ENCODE results near the gene PSME3IP1.

Gene PSME3IP1

DNA sequence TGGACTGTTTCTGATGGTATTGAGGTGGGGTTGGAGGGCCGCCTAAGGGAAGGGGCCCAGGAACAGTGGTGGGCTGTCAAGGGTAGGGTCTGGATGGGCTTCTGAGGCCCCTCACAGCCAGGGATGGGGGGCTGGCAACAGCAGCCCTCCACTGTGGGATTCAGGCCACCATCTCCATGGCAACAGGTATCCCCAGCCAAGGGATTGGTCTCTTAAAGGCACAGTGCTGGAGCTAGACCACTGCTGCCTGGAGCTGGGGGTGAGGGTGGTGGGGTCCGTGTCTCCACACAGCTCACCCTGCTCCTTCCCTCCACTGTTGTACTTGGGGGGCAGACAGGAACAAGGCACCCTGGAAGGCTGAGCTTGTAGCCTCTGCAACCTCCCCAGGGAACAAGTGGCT lies 41.8 kb downstream of the PSME3IP1 start:
- no peak for DNase-seq (ENCODE audit: low read depth in 2 of 2)

DNA sequence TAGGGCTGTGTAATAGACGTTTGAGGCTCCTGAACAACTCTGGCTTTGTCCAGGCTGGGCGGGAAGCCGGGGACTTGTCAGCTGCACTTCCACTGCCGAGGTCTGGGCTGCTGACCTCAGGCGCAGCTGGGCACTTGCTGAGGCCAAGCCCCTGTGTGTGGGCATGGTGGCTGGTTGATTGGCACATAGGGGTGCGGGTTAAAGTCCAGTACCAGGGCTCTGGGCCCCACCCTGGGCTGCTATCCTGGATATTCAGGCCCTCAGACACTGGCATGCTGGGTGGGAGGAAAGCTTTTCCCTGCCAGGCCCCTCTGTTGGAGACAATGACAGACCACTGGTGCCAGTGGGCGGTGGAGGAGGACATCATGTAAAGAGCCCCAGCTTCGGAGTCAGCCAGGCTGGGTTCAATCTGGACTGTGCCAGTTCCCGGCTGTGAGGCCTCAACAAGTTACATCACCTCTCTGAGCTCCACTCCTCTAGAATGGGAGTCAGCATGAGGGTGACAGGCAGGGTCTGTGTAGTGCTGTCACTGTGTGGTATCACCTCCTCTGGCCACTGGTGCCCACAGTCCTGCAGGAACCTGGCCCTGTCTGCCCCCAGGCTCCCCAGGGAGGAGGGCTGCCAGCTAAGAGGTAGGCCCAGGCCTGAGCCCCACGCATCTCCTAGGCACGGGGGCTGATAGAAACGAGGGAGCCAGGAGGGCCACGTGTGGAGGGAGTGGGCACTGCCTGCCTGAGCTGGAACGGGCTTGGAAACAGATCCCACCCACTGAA lies 42.5 kb downstream of the PSME3IP1 start:
- DNase-seq (ENCODE audit: low read depth in 2 of 2): no peak

DNA sequence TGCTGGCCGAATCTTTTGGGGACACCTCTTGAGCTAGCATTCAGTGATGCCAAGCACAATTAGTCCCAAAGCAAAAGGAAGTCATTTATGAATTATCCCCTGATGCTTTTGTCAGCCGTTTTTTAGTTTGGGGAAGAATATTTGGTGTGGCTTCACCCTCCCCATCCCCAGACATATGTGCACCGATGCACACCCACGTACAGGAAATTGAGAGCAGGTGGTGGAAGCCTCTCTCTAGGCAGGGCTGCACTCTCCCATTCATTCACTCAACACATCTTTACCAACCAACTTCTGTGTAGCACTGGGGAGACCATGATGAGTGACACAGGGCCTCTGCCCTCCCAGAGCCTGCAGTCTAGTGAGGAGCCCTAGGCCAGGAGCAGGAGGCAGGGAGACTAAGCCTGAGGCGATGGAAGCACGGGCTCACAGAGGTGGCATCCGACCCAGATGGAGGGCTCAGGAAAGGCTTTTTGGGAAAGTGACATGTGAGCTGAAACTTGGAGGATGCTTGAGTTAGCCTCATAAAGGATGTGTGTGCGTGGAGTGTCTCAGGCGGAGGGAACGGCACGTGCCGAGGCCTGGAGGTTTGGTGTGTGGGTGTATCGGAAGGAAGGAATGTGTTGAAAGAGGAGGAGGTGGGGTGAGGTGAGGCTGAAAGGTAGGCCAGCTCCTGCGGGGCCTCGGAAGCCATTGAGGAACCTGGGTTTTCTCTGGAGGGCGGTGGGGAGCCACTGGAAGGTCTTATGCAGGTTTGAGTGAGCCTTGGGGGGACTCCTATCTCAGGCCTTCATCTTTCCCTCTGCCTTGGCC lies 43.8 kb downstream of the PSME3IP1 start:
- no peak for DNase-seq (ENCODE audit: low read depth in 2 of 2)

DNA sequence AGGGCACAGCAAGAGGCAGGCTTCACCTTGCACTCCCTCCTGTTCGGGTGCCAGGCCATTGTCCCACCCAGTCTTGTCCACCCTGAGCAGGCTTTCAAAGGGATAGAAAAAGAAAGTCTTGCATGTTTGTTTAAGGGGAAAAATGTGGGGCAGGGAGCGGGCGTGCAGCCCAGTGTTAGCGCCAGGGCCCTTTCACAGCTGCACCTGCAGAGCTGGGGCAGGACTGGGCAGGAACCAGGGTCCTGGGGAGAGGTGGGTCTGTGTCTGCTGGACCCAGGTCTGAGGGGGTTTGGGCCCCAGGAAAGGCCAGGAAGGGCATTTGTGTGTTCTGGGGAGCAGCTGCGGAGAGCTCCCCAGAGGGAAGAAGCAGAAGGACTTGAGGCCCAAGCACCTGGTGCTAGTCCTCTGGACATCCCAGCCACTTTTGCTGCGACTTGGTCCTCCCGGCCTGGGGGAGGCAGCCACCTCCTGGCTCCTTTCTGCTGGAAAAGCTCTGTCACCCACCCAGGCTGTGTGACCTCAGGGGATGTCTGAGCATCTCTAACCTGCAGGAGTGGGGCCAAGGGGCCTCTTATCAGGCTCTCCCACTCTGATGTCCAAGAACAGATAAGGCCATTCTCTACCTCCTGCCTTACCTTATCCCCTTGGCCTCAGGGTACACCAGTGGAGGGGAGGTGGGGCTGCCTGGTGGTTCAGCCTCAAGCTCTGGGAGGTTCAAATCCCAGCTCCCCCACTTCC lies 44.7 kb downstream of the PSME3IP1 start:
- no peak for DNase-seq (ENCODE audit: low read depth in 2 of 2)

DNA sequence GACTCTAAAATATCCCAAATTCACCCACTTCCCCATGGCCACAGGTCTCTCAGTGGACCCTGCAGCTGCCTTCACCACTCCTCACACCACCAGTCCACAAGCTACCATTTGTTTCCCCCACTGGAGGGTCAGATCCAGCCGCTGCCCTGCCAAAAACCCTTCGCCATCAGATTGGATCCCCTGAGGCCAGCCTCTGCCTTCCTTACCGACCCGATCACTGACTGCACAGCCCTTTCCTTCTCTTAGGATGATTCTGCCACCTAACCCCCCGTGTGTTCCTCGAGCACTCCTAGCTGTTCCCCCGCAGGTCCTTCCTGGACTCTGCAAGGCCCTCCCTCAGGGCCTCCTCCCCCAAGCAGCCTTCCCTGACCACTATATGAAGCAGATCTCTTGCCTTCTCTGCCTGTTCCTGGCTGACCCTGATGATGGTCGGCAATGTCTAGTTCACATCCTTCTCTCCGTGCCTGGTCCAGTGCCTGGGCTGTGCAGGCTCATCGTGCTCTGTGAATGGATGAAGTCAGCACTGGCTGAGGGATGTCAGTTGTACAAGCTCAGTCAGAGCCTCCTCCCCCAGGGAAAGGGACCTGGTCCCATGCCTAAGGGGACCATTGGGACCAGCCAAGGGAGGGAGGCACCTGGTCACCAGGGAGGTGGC lies 47.4 kb downstream of the PSME3IP1 start:
- no peak for DNase-seq (ENCODE audit: low read depth in 2 of 2)

DNA sequence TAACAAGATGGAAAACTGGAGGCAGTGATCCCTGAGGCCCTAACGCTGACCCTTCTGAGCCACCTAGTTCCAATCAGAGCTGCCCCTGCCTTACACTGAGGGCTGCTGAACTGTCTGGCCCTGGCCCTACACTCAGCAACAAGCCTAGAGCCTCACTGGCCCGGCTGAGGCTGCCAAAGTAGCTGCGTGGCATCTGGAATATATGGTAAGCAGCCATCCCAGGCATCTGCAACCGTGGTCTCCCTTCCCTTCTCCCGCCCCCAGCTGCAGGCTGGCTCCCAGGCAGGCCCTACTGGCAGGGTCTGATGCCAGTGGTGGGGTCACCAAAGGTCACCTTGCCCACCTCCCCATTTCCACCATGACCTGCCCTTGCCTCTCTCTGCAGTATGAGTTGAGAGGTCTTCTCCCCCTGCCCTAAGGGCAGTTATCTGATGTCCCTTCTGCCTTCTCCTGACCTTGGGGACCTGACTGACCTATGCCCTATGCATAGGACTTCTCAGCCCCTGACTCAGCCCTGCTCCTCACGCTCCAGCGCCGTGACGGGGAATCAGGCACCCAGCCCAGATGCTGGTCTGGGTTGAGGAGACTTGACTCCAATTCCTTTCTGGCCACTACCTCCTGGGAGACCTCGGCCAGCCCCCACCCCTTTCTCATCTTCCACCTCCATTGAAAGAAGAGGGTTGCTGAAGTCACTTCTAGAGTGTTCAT lies 48.1 kb downstream of the PSME3IP1 start:
- no peak for DNase-seq (ENCODE audit: low read depth in 2 of 2)

DNA sequence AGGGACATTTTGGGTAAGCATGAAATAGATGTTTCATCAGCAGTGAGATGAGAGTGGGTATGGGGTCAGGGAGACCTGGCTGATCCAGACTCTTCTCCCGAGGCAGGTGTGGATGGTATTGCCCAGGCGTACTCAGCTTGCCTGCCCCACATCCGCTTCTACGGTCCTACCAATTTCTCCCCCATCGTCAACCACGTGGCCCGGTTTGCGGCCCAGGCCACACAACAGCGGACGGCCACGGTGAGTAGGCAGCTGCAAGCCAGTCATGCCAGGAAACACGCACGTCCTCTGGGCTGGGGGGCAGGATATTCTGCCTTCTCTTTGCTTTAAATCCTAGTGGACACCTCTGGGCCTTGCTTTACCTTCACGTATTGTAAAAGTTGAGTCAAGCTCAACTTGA lies 48.8 kb downstream of the PSME3IP1 start:
- DNase-seq (ENCODE audit: low read depth in 2 of 2): no peak

DNA sequence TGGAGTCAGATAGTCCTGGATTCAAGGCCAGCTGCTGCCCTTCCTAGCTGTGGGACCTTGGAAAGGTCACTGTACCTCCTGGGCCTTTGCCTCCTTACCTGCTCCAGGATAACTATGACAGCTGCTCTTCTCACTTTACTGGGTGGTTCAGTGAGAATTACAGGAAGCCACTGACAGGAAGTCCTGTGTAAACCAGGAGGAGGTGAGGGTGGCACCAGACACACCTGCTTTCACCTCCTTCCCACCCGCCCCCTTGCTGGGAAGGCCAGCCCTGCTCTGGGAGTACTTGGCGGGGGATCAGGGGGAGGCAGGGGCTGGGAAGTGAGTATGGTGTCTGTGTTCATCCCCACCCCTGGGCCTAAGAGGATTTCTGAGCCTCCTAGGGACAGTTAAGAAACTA lies 50.9 kb downstream of the PSME3IP1 start:
- no peak for DNase-seq (ENCODE audit: low read depth in 2 of 2)

DNA sequence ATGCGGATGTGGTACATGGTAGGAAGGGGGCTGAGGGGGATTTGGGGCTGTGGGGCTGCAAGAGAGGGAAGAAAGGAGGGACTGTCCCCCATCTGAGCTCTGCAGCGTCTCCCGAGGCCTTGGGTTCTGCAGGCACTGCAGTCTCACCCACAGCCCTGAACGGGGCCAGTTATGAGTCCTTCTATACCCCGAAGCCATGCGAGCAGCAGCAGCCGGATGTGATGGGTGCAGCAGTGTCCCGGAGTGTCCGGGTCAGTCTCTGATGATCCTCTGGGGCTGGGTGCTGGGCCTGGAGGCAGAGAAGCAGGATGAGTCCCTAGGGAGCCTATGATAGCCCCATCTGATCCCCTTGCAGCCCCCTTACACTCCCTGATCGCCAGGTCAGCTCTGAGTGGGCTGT lies 52.0 kb downstream of the PSME3IP1 start:
- no peak for DNase-seq (ENCODE audit: low read depth in 2 of 2)

DNA sequence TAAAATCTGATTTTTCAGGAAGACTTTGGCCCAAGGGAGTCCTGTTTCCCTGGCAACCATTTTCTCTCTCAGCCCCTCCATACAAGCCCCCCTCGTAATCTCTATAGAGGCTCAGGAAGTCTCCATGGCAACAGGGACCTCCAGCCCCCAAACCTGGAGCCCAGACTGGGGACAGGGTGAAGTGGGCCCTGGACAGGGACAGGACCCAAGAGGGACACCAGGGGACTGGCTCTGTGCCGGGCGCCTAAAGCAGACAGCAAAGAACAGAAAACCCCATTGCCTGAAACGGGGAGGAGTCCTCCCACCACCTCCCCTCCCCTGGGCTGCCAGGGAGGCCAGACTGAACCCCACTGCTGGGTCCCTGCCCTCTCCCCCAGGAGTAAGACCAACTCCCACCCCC lies 52.8 kb downstream of the PSME3IP1 start:
- no peak for DNase-seq (ENCODE audit: low read depth in 2 of 2)

DNA sequence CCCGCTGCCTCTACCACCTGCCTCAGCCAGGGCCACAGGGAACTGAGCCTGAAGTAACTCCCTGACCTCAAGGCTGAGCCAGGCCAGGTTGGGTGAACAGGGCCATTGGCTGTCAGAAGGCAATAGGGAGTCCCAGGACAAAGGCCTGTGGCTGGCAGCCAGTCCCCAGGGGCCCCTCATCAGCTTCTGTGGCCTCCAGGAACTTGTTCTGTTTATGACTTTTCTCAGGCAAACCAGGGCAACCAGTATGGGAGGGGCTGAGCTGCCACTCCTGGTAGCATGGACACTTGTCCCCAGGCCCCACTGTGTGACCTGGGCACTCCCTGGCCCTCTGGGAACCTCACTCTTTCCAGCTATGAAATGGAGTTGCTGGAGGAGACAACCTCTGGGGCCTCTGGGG lies 53.4 kb downstream of the PSME3IP1 start:
- DNase-seq (ENCODE audit: low read depth in 2 of 2): no peak

DNA sequence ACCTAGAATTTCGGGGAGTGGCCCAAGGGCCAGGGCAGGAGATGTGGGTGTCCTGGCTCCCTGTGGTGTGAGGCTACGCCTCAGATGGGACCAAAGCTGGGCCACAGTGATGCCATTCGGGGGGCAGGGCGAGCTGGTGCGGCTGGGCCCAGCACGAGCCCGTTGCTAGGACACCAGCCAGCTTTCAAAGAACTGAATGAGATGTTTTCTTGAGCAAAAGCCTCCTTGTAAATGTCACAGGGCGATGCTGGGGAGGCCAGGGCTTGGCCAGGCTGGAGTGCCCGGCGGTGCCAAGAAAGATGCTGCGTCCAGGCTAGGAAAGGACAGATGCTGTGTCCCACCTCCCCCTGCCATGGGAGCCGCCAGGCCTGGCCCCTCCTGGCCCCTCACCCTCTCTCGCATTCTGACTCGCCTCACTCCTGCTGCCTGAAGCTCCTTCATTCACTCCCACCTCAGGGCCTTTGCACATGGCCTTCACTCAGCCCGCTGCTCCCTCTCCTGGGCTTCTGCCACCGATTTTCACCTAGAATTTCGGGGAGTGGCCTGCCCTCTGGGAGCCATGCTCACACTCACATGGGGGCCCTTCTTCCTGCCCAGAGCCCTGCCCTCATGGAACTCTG lies 54.4 kb downstream of the PSME3IP1 start:
- no peak for DNase-seq (ENCODE audit: low read depth in 2 of 2)

DNA sequence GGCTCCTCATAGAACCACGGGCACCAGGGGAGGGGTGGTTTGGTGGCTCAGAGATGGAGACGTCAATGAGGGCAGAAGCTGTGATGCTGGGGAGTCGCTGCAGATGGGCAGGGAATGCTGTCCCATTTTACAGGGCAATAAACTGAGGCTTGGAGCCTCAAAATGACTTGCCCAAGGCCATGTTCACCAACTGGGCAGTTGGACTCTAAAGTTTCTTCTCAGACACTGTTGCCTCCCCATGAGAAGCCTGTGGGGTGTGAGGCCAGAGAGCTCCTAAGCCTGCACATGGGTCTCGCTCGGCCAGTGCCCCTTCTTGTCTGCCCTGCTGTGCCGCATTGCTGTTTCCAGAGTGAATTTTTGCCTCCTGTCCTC lies 54.9 kb downstream of the PSME3IP1 start:
- no peak for DNase-seq (ENCODE audit: low read depth in 2 of 2)

DNA sequence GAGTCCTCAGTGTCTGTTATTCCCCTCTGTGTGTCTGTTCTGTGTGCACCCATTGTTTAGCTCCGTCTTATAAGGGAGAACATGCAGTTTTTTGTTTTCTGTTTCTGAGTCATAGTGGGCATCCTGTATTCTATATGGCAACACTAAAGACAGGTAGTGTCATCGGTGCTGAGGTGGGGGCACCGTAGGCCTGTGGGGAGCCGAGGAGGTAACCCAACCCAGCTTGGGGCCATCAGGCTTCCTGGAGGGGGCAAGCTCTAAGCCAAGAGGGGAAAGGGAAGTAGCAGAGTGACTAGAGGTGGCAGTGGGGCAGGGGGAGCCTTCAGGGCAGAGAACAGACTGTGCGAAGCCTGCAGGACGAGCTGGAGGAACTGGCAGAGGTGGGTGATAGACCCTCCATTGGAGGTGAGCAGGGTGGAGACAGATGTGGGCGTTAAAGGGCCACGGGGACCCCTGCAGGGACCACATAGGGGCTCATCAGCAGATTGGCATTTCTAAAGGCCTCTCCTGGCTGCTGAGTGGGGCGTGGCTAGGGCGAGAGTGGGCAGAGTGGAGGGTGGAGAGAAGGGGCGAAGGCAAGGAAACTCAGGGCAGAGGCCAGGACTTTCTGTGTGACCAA lies 57.0 kb downstream of the PSME3IP1 start:
- DNase-seq (ENCODE audit: low read depth in 2 of 2): no peak

DNA sequence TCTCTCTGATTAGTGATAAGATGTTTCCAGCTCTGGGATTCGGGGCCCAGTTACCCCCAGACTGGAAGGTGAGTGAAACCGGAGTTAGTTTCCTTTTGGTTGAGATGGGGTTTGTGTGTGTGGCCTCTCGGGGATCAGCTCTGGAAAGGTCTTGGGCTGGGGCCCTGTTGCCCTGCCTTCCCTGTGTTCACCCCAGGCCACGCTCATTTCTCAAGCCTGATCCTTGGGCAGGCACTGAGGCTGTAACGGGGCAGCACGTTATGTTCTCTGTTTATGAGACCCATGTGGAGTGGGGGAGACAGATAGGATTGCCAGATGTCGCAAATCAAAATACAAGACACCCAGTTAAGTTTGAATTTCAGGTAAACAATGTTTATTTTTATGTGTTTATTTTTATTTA lies 58.0 kb downstream of the PSME3IP1 start:
- no peak for DNase-seq (ENCODE audit: low read depth in 2 of 2)

DNA sequence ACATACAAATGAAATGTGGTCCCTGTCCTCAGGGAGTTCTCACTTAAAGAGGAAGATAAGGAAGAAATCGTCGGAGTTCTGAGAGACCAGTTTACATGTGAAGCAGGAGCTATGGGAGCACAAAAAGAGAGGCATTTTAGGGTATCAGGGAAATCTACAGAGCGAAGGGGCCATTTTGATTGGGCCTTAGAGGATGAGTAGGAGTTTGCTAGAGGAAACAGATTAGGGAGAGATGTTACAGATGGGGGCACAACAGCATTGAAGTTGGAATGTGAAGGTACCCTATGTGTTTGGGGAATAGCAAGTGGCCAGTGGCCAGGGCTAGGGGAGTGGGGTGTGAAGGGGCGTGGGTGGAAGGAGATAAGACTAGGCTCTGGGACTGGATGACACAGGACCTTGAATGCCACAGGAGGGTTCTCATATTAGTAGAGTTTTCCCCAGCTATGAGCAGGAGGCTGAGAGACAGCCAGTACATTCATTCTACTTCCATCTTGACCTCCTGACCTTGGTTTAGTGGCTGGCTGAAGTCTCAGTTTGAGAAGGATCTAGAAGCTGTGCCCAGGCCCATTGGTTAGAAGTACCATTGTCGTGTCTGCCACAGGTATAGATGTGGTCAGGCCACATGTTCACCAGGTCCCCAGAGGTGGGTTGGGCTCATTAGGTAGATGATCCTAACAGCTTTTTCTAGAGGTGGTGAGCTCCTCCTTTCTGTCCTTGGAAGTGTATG lies 58.6 kb downstream of the PSME3IP1 start:
- DNase-seq (ENCODE audit: low read depth in 2 of 2): no peak

DNA sequence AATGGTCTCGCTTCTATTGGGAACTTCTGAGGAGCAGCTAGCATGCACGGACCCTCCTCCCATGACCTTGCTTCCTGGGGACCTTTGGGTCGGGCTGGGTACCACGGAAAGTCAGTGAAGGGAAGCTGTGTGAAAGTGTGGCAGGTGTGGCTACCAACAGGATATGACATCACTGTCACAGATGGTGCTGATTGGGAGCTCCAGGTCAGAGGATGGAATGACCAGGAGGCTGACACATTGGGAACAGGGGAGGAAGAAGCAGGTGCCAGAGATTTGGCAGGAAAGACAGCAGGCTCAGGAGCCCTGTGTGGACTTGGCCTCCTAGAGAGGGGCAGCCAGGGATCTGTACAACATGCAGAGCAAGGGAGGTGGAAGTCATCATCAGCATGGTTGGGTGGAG lies 59.4 kb downstream of the PSME3IP1 start:
- DNase-seq (ENCODE audit: low read depth in 2 of 2): no peak

DNA sequence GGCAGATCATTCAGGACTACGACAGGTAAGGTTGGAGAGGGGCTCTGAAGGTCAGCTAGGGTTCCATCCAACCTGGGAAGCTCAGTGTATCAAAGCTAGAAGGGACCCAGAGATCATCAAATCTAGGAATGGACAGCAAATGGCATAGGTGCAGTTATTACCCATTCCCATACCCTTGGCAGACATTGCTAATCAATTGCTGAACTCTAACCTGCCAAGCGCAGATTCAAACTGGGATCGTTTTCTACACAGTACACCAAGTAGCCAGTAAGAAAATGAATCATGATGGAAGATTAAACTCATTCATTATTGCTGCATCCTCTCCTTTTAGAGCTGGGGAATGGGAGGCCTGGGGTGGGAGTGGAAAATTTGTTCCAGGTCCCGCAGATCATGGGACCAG lies 59.9 kb downstream of the PSME3IP1 start:
- DNase-seq (ENCODE audit: low read depth in 2 of 2): no peak

DNA sequence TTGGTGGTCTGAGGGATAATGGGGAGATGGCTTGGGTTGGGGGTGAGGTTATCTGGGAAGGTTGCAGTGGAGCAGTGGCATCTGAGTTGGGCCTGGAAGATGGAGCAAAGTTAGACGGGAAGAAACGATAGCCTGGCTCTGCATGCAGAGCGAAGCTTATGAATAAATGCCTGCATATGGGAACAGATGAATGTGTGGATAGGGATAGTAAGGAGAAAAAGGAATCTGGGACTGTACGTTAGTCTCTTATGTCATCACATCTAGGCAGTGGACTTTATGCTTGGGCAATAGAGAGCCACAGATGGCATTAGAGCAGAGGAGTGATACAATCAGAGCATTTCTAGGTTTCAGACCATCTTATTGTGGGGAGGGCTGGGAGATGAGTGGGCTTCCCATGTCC lies 60.5 kb downstream of the PSME3IP1 start:
- no peak for DNase-seq (ENCODE audit: low read depth in 2 of 2)
